Right ventricle myocardium inferior (tissue), 1 donor: ENCODE results near the gene TEX38. TPM values are rescaled to one million over a fixed set of nuclear protein-coding genes. Genes with fewer than 3 reads are reported as not detected.
"Not testable (repeated sequence)": the region's sequence is repeated elsewhere in the genome, so short reads cannot be mapped to it uniquely, and the experiment has no call there.

Experiments
- ATAC-seq: fragments of 200-7000 bp; cut with Tn5 transposase; one replicate; pipeline ENCODE4 v1.9.1; 2020; ENCODE audit warnings: mild to moderate bottlenecking, moderate library complexity
- DNase-seq: peaks from one replicate; pipeline ENCODE4 v3.0.0; 2021; ENCODE audit errors: missing footprints
- intact Hi-C: fragments of 100-400 bp; cut with DNase I; formaldehyde crosslinking; loops from one replicate; pipeline ENCODE4 v1.11.0; 2022
- total RNA-seq: library from RNA; stranded (reverse); fragmentation: NEBNext Ultra II Directional; extraction: Animal tissue kit (Norgen Biotek cat#: 25700); gene quantifications from one replicate; pipeline ENCODE4 v1.2.1, GENCODE V29; 2021
- donor health status: DM: no; HTN: yes; CAD: no; lungs with severe emphysema.

TEX38 gene
- total RNA-seq, 1 donor from 2014 or later: not detected

GRCh38 chr1:46681333-46682034 is 9.8 kb downstream of the TEX38 start:
- no peak for ATAC-seq
- intact Hi-C loops: no loop called here

GRCh38 chr1:46682064-46682463 is 10.4 kb downstream of the TEX38 start:
- ATAC-seq (no peak), DNase-seq (no peak)
- intact Hi-C loops: no loop called here

More at GRCh38 chr1:46681333-46682034, 9.8 kb downstream of the TEX38 start:
- DNase-seq: no peak

GRCh38 chr1:46684670-46685069 is 13.0 kb downstream of the TEX38 start:
- DNase-seq (no peak), ATAC-seq (no peak)
- intact Hi-C loops: no loop called here

- no peak for DNase-seq
- ATAC-seq: no peak
- intact Hi-C loops: no loop called here
Observed at GRCh38 chr1:46686255-46686654, 14.6 kb downstream of the TEX38 start.

GRCh38 chr1:46687093-46687659 is 15.5 kb downstream of the TEX38 start:
- DNase-seq: no peak
- intact Hi-C loops: no loop called here
- ATAC-seq: no peak

- intact Hi-C loops: no loop called here
- ATAC-seq: no peak
Observed at GRCh38 chr1:46687921-46688509, 16.4 kb downstream of the TEX38 start.

GRCh38 chr1:46689356-46689755 is 17.7 kb downstream of the TEX38 start:
- DNase-seq (no peak), ATAC-seq (no peak)
- intact Hi-C loops: no loop called here

More at GRCh38 chr1:46687921-46688509, 16.4 kb downstream of the TEX38 start:
- no peak for DNase-seq

GRCh38 chr1:46689897-46690296 is 18.2 kb downstream of the TEX38 start:
- DNase-seq: no peak
- no peak for ATAC-seq
- intact Hi-C loops: no loop called here

GRCh38 chr1:46690931-46691421 is 19.3 kb downstream of the TEX38 start:
- no peak for ATAC-seq
- no peak for DNase-seq
- intact Hi-C loops: no loop called here

- ATAC-seq: no peak
Observed at GRCh38 chr1:46691997-46692790, 20.5 kb downstream of the TEX38 start.

GRCh38 chr1:46692811-46693770 is 21.4 kb downstream of the TEX38 start:
- ATAC-seq: peak; percentile 60
- intact Hi-C loops: no loop called here
- DNase-seq: no peak

More at GRCh38 chr1:46691997-46692790, 20.5 kb downstream of the TEX38 start:
- intact Hi-C loops: no loop called here
- DNase-seq: no peak

GRCh38 chr1:46694676-46695075 is 23.0 kb downstream of the TEX38 start:
- DNase-seq: not testable (repeated sequence)

GRCh38 chr1:46697053-46697452 is 25.4 kb downstream of the TEX38 start:
- intact Hi-C loops: no loop called here
- ATAC-seq (no peak), DNase-seq (no peak)

More at GRCh38 chr1:46694676-46695075, 23.0 kb downstream of the TEX38 start:
- intact Hi-C loops, ATAC-seq: not testable (repeated sequence)

- DNase-seq (no peak), ATAC-seq (no peak)
- intact Hi-C loops: no loop called here
Observed at GRCh38 chr1:46699666-46700065, 28.0 kb downstream of the TEX38 start.

- ATAC-seq (no peak), DNase-seq (no peak)
- intact Hi-C loops: no loop called here
Observed at GRCh38 chr1:46703927-46704641, 32.4 kb downstream of the TEX38 start.

GRCh38 chr1:46705408-46705807 is 33.8 kb downstream of the TEX38 start:
- no peak for DNase-seq
- ATAC-seq: no peak
- intact Hi-C loops: no loop called here

- intact Hi-C loops: no loop called here
- ATAC-seq: no peak
- no peak for DNase-seq
Observed at GRCh38 chr1:46708121-46708520, 36.5 kb downstream of the TEX38 start.

- intact Hi-C loops: no loop called here
- no peak for DNase-seq
- no peak for ATAC-seq
Observed at GRCh38 chr1:46714976-46715375, 43.3 kb downstream of the TEX38 start.
